Omental fat pad (tissue), 4 donors: ENCODE data around the gene EPM2AIP1. TPM values are rescaled to one million over a fixed set of nuclear protein-coding genes. Genes with fewer than 3 reads are reported as not detected.
"Not testable (repeated sequence)": the region's sequence is repeated elsewhere in the genome, so short reads cannot be mapped to it uniquely, and the experiment has no call there.

ENCODE experiments used
- ATAC-seq: fragments of 150-250 bp; one replicate; pipeline ENCODE4 v1.9.1; 2016; ENCODE audit warnings: mild to moderate bottlenecking, moderate library complexity; ENCODE audit not compliant: low FRiP score
- DNase-seq: peaks from one replicate; pipeline ENCODE4 v3.0.0-alpha.2; 2019; ENCODE audit warnings: low spot score
- total RNA-seq, 4 donors: library from RNA; depleted of rRNA; stranded (reverse); fragments of >200 nt; gene quantifications; one replicate each; pipeline ENCODE4 v1.1.0, GENCODE V29; 2016
- TF ChIP-seq, protein P1 (sequence below), 3 donors: fragments of 450-650 bp; IDR thresholded peaks; one replicate each; pipeline ENCODE4 v1.5.1; 2016 to 2017; ENCODE audit warnings: antibody characterized with exemption in 3 of 3, mild to moderate bottlenecking in 3 of 3, moderate library complexity in 2 of 3

The EPM2AIP1 gene
- total RNA-seq, 4 donors from 2014 or later, result 9.6 to 14.3 (median 10.1) TPM

DNA sequence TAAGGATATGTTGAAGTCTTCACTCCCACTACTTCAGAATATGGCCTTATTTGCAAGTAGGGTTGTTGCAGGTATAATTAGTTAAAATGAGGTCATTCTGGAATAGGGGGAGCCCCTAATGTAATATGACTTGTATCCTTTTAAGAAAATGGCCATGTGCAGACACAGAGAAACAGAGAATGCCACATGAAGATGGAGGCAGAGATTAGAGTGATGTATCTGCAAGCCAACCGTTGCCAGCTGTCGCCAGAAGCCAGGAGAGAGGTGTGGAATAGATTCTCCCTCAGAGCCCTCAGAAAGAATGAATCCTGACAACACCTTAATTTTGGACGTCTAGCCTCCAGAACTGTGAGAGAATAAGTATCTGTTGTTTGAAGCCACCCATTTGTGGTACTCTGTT, 36.8 kb downstream of the EPM2AIP1 start:
- no peak for DNase-seq
- ATAC-seq, result no peak
- TF ChIP-seq, protein P1, sequence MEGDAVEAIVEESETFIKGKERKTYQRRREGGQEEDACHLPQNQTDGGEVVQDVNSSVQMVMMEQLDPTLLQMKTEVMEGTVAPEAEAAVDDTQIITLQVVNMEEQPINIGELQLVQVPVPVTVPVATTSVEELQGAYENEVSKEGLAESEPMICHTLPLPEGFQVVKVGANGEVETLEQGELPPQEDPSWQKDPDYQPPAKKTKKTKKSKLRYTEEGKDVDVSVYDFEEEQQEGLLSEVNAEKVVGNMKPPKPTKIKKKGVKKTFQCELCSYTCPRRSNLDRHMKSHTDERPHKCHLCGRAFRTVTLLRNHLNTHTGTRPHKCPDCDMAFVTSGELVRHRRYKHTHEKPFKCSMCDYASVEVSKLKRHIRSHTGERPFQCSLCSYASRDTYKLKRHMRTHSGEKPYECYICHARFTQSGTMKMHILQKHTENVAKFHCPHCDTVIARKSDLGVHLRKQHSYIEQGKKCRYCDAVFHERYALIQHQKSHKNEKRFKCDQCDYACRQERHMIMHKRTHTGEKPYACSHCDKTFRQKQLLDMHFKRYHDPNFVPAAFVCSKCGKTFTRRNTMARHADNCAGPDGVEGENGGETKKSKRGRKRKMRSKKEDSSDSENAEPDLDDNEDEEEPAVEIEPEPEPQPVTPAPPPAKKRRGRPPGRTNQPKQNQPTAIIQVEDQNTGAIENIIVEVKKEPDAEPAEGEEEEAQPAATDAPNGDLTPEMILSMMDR (IDR thresholded peaks at IDR 0.05), result no peak

DNA sequence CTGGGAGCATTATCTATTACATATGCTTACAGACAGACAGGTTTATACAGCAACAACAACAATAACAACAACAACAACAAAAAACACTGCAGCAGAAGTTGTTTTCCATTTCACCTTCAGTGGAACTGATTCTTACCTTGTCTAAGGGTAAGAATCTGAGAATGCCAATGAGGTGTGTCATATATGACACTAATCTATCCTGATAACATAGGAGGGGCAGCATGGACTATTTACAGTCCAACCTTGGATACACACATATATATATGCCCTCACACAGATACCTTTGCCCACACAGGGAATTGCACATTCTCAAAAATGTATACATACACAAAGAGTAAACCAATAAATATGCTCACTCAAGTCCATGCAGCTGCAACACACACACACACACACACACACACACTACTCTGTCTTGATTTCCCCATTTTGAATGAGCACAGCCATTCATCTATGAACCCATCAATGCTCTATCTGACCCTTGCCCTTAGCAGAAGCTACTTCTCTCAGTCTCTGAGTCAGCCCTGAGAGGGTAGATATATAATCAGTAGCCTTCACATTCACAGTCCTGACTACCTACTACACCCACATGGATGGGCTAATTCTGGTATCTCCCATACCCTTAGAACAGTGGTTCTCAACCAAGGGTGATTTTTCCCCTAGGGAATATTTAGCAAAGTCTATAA, 38.3 kb downstream of the EPM2AIP1 start:
- DNase-seq (no peak), ATAC-seq (peak; percentile 46)
- TF ChIP-seq, protein P1 (IDR thresholded peaks at IDR 0.05), result no peak

DNA sequence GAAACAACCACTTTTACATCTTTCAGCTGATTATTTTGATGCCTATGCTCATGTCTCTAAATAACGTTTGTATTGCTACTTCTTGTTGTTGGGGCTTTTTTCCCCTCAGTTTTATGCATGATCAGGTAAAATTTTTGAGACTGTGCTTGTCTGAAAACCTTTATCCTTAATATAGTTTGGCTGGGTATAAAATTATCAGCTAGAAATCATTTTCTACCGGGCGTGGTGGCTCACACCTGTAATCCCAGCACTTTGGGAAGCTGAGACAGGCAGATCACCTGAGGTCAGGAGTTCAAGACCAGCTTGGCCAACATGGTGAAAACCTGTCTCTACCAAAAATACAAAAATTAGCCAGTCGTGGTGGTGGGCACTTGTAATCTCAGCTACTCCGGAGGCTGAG, 45.1 kb downstream of the EPM2AIP1 start:
- not testable (repeated sequence) for ATAC-seq, DNase-seq

DNA sequence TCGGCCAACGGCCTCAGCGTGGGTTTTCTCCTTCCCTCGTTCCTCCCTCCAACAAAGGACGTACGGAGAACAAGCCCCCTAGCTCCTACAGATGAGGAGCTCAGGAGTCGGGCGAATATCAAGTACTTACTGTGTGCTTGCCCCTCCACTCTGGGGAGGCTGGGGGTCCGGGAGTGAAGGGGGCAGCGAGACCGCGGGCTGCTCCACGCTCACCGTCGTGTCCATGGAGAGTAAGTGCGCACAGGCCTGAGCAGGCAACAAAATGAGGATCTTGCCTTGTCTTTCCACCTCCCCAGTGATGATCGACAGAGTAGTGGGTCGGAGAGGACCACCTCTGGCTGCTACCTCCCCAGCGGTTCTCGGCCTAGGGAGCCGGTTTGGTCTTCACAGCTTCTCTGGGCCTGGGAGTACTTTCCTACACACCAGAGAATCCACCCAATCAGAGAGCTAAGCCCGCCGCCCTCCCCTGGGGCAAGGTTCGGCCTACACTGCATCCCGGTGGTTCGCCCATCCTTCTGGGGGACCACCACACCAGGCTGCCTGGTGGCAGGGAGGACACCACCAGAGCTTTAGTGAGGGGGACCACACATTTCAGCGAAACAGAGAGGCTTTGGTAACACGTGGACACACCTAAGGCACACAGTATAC, 47.5 kb downstream of the EPM2AIP1 start:
- ATAC-seq (no peak), DNase-seq (no peak)
- TF ChIP-seq, protein P1 (IDR thresholded peaks at IDR 0.05), result no peak

DNA sequence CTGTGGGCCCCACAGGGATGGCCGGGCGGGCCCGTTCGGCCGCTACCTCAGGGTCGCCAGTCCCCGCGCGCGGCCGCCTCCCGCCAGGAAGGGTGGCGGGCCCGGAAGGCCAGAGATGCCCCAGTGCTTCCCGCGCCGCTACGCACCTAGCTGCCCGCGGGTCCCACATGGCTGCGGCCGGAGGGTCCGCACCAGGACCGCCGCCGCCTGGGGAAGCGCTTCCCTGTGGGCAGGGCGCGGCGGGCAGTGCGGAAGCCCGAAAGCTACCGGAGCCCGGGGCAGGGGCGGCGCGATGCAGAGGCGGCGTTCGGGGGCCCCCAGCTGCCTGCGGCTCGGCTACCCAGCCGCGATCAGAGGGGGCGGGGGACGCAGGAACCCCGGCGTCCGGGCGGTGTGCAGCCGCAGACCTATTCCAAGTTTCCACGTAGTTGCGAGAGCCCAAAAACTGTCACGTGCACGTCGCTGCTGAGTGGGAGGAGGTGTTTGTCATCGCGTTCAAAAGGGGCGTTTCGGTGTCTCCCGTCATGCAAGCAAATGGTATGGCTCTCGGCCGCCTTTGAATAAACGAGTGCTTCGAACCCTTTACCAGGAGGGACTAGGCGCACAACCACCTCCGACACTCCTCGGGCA, 48.2 kb downstream of the EPM2AIP1 start, which contains the start of gene TRANK1:
TRANK1 (minus strand) TSS at position 414 of the 630 bp plus-strand sequence; CDS start at position 169, 245 bp downstream.
- ATAC-seq, result peak; percentile 41
- TF ChIP-seq, protein P1 (IDR thresholded peaks at IDR 0.05), result no peak
- DNase-seq, result peak; percentile 30

DNA sequence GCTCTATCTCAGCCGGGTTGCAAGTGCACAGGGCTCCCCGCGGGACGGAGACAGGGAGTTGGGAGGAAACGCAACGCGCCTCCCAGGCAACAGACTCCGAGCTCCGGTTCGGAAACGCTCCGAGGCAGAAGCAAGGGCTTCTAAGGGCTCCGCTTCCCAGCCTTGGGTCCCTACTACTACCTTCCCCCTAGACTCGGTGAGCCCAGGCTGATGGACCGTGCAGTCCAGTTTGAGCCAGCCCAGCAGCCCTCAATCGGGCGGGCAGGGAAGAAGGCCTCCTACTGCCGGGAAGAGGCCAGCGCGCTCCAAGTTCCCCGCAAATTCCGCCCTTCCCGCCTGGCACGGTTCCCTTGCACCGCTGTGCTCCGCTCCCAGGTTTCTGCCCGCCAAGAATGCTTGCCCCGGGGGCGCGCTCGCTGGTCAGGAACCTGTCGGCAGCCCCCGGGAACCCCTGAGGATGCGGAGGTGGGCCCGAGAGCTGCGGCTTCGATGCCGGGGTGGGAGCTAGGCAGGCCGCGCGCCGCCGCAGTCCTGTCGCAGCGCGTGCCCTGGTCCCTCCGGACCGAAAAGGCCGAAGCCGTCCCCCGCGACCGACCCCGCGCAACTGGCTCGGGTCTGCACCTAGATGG, 48.8 kb downstream of the EPM2AIP1 start:
- DNase-seq, result peak; percentile 42
- TF ChIP-seq, protein P1 (IDR thresholded peaks at IDR 0.05), result no peak
- ATAC-seq, result peak; percentile 88

DNA sequence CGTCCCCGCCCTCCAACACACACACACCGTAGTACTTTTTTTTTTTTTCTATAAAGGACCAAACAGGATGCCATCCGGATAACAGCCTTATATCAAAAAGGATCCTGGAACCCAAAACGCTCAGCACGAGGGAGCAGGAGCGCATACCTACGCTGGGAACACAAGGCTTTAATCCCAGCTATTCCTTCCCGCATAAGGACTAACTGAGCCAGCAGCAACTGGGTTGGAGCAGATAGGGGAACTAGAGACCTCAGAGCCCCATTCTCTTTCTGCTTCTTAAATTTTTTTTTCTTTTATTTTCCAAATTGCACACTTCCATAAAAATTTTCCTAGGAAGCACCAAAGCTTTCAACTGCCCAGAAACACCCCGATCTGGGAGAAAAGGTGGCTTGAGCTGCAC, 49.3 kb downstream of the EPM2AIP1 start:
- TF ChIP-seq, protein P1 (IDR thresholded peaks at IDR 0.05), result no peak
- ATAC-seq (no peak), DNase-seq (no peak)
